ENCODE data around the gene LOXHD1.

The LOXHD1 gene

GRCh38 chr18:46469186-46469915, 187.7 kb downstream of the LOXHD1 start:
- peak; percentile 31 for DNase-seq

GRCh38 chr18:46468426-46469180, 188.4 kb downstream of the LOXHD1 start:
- DNase-seq, result no peak

- no peak for DNase-seq
Measured at GRCh38 chr18:46466234-46467160, 190.5 kb downstream of the LOXHD1 start.

- no peak for DNase-seq
Measured at GRCh38 chr18:46464926-46465655, 191.9 kb downstream of the LOXHD1 start.

GRCh38 chr18:46462523-46462922, 194.5 kb downstream of the LOXHD1 start:
- DNase-seq, result no peak

GRCh38 chr18:46461993-46462392, 195.0 kb downstream of the LOXHD1 start:
- no peak for DNase-seq

- no peak for DNase-seq
Measured at GRCh38 chr18:46460754-46461153, 196.3 kb downstream of the LOXHD1 start.

- DNase-seq, result no peak
Measured at GRCh38 chr18:46459789-46460455, 197.1 kb downstream of the LOXHD1 start.

- no peak for DNase-seq
Measured at GRCh38 chr18:46458472-46458871, 198.5 kb downstream of the LOXHD1 start.

- no peak for DNase-seq
Measured at GRCh38 chr18:46456691-46457090, 200.3 kb downstream of the LOXHD1 start.

GRCh38 chr18:46452820-46453219, 204.2 kb downstream of the LOXHD1 start:
- peak; percentile 45 for DNase-seq

GRCh38 chr18:46449499-46449898, 207.5 kb downstream of the LOXHD1 start:
- no peak for DNase-seq

- no peak for DNase-seq
Measured at GRCh38 chr18:46449033-46449432, 208.0 kb downstream of the LOXHD1 start.

GRCh38 chr18:46448347-46448746, 208.7 kb downstream of the LOXHD1 start:
- DNase-seq, result no peak

GRCh38 chr18:46447792-46448191, 209.2 kb downstream of the LOXHD1 start:
- no peak for DNase-seq

GRCh38 chr18:46447323-46447722, 209.7 kb downstream of the LOXHD1 start:
- DNase-seq, result no peak

GRCh38 chr18:46445522-46446313, 211.3 kb downstream of the LOXHD1 start:
- no peak for DNase-seq

- DNase-seq, result no peak
Measured at GRCh38 chr18:46439037-46439436, 218.0 kb downstream of the LOXHD1 start.

GRCh38 chr18:46437061-46437460, 220.0 kb downstream of the LOXHD1 start:
- no peak for DNase-seq

- no peak for DNase-seq
Measured at GRCh38 chr18:46436621-46437020, 220.4 kb downstream of the LOXHD1 start.

GRCh38 chr18:46435031-46435430, 222.0 kb downstream of the LOXHD1 start:
- no peak for DNase-seq
